8988T (cell line): Measurements from ENCODE around the gene NUDT2.
A peak's percentile ranks its signal among the peaks of the same experiment; 100 is the strongest.

Experiments
- DNase-seq: peaks from one replicate; pipeline ENCODE4 v3.0.0; 2011

The NUDT2 gene

DNA sequence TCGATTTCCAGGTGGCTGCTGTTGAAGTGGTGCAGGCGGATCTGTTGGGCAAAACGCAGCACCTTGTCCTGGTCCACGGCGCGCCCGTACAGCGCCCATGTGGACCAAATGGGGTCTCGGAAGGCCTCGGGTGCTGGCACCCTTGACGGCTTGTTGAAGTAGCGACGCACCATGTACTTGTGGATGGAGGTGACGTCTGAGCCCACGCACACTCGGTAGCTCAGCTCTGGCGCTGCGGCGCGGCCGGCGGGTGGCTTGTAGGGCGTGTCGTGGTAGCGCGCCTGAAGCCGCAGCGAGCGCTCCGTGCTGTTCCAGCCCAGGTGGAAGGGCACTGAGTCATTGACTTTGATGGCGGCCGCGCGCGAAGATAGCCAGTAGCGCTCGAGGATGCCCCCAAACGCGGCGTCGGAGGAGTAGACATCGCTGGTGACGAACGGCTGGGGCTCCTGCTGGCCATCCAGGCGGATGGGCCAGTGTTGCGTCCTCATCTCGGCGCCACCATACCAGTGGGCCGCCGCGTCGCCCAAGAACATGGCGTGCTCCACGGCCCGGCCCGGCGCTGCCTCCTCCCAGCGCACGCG lies 42.6 kb downstream of the NUDT2 start:
- no peak for DNase-seq

DNA sequence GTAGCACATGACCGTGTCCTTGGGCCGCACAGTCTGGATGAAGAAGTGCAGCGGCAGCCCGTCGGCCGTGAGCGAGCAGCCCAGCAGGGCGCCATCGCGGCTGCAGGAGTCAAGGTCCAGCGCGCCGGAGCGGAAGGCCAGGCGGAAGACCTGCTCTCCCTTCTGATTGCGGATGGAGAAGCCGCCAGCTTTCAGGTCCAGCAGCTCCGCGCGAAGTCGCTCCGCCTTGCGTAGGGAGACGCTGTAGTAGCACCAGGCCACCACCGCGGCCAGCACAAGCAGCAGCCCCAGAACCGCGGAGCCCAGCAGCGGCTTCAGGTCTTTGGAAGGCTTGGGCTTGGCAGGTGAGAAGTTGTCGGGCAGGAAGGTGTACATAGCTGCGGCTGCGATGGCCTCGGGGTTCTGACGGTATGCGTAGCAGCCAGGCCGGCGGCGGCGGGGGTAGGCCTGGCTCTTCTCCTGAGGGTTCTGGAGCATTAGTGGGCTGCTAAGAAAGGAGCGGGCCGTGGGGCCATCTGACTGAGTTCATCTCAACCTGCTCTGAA lies 43.2 kb downstream of the NUDT2 start:
- no peak for DNase-seq

DNA sequence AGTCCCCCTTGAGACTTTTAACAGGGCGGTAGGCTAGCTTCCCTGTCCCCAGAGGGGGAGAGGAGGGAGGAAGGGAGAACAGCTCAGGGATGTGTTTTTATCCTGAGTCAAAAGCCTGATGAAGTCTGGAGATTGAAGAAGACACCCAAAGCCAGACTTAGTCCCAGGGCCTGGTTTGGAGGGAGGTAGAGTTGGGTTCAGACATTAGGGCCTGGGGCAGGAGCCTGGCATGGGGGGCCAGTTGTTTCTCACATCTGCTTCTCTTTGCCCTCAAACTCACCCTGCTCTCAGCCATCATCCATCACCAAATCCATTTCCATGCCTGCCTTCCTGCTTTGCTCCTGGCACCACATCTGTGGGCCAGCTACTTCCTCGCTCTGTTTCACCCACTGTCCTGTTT lies 44.4 kb downstream of the NUDT2 start:
- DNase-seq, result no peak

DNA sequence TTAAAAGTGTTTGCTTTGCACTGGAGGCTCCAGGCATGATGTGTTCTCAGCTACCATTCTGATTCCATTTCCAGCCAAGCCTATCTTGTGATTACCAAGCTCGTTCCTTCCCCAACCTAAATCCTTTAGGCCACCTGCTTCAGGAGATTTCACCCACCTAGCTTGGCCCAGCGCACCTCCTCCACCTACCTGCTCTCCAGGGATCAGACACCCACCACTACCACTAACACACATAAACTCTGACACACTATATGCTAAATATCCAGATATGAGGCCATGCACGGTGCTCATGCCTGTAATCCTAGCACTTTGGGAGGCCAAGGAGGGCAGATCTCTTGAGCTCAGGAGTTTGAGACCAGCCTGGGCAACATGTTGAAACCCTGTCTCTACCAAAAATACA lies 45.0 kb downstream of the NUDT2 start:
- no peak for DNase-seq

DNA sequence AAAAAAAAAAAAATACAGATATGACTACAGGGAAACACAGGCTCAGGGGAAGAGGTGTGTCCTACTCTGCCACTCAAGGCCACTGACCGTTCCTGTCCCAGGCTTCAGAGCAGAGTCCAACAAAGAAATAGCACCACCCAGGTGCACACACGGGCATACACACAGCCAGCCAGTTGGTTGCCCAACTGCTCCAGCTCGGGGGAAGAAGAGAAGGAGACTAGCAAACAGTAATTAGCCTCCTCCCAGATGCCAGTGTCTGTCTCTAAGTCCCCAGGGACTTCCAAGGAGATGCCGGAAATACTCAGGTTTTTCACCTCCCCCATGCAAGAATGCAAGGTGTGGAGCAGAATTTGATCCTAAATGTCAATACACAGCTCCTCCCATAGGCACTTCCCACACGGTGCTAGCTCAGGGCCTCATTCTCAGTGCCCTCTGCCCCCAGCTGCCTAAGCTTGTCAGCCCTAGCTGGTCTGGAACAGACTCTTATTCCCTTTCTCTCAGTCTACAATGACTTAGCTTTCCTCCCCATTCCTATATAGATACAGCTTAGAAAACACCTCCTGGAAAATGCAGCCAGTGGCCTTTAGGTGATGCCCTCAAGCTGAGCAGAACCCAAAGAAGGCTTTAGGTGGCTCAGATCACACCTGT lies 45.7 kb downstream of the NUDT2 start:
- DNase-seq, result no peak

DNA sequence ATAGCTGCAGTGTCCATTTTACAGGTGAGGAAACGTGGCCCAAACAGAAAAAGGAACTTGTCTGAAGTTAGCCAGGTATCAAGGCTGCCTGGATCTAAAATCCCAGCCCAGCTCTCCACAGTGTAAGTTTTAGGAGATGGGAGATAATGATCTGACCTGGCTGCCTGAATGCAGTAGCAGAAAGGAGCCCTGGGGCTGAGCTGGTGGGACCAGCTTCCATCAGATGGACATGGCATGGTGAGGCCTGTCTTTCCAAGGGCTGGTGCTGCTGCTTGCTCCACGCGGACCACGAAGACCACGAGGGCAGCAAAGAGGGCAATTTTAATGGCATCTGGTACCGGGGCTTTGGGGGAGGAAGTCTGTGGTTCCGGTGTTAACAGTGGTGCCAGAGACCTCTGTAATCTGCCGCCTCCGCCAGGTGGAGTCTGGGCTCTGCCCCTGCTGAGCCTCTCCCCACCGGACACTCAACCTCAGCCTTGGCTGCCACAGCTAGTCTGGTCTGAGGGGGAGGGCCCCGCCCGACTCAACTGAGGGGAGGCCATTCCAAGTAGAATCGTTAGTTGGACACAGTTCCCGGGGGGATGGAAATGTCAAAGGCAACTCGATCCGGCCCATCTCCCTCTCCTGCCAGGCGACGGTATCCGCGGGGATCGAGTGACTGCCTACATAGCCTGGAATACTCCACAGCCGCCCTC lies 46.7 kb downstream of the NUDT2 start:
- peak; percentile 89 for DNase-seq

DNA sequence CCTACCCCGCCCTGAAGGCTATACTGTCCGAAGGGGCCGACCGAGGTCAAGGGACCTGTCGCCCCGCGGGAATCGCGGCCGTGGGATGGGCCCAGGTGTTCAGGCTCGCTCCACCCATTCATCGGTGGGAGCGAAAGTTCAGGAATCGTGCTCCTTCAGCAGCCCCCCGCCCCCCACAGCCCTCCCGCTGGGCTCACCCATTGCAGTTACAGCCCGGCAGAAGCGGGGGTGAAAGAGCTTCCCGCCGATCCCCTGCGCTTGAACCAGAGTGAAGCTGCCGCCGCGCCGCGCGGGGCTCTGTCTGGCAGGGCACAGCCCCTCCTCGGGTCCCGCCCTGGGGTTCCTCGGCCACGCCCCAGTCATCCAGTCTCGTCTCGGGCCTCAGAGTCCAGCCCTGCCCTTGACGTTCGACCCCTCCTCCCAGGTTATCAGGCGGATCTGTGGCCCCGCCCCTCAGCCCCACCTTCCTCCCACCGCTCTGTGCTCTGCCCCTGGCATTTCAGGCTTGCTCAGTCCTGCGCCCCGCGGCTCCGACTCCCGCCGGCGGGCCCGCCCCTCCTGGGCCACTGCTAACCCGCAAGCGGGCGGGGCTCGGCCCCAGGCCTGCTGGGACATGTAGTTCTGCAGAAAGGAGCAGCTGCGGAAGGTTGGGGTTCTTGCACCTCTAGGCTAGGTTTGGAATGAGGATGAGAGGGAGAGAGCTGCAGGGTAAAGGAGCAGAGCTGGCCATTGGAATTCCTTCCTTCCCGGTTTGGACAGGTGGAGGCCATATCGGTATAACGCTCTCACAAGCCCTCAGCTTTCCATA lies 47.4 kb downstream of the NUDT2 start, which contains the start of gene MYORG:
Gene MYORG, minus strand, starts transcription at position 303 of the 808 bp plus-strand sequence. CDS start 3,955 bp downstream, outside the sequence.
- DNase-seq, result peak; percentile 98

DNA sequence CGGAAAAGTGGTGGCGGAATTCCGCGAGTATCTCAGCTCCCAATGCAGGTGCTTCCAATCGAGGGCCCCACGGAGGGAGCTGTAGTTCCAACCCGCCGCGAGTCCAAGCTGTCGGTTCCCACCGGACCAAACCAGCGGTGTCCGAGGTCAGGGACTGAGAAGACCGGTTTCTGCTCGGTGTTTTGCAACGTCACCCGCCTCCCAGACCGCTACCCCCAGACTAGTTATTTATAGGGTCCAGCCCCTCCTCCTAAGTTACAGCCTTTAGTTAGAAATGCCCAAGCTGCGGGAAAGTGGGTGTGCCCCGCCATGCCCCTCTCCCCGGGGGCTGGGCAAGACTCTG lies 48.0 kb downstream of the NUDT2 start:
- DNase-seq, result no peak

DNA sequence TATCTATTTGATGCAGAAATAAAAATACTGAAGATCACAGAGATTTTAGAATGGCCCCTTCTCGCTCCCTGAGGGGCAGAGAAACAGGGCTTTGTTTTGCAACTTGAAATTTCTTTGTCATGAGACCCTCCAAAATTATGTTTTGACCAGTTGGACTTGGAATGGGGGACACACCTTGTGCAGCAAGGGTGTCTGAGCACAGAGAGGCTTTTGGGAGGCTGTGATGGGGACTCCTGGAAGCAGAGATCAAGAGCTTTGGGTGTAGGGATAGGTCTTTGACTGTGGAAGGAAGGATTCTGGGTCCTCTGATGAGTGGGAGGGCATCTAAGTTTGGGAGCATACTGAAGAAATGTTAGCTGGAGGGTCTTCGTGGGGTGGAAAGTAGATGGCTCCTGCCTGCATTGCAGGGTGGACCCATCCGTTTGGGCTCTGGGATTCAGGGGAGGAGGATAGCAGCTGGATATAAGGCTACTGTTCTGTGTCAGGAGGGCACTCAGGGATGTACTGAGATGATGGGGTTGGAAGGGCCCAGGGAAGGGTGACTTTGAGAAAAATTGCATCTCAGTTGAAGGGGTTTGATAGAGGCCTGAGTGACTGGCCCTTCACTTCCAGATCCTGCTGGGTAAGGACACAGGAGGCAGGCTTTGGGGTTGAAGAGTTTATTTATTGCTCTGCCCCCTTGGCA lies 49.1 kb downstream of the NUDT2 start:
- no peak for DNase-seq

DNA sequence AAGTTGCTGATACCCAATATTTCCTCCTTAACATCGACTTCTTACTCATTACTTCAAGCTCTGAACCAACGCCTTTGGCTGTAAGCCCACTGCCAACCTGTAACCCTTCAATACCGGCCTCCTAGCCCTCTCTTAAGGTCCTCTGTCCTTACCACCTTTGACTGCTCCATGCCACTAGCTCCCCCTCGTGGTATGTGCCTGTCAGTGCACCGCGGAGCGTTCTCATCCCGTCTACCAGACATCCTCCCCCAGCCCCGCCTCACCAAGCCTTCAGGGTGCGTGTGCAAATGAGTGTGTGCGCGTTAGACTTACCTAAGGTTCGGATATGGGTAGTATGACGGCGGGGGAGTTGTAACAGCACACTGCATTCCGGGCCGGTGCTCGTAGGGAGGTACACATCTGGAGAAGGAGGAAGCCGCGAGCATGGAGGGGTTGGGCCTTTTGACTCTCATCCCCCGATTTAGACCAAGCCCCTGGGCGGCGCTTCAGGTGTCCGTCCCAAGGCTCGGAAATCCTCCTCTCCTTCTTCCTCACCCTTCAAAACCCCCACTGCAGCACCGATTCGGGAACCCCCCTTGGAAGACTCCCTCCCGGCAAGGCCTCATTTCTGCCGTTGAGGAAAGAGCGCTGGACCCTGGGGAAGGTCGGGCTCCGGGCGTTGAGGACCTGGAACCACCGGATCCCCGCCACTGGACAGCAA lies 50.1 kb downstream of the NUDT2 start:
- peak; percentile 89 for DNase-seq

DNA sequence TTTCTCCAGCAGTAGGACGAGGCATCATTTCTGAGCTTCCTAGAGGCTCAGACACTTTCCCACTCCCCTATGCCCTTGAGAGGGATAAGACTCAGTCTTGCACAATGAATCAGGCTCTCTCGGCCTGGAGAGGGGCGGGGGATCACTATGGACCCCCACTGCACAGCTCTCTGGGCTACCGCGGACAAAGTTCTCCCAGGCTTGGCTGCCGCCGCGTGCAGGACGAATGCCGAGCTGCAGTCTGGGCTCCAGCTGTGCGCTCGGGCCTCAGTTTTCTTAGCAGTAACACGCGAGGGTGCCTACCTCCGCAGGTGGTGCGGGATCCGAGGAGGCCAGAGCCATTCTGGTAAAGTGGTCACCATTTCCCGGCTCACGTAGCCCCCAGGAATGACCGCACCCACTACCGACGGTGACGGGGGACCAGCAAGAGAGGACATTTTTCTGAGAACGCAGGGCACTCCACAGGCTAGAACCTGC lies 50.7 kb downstream of the NUDT2 start:
- DNase-seq, result no peak

DNA sequence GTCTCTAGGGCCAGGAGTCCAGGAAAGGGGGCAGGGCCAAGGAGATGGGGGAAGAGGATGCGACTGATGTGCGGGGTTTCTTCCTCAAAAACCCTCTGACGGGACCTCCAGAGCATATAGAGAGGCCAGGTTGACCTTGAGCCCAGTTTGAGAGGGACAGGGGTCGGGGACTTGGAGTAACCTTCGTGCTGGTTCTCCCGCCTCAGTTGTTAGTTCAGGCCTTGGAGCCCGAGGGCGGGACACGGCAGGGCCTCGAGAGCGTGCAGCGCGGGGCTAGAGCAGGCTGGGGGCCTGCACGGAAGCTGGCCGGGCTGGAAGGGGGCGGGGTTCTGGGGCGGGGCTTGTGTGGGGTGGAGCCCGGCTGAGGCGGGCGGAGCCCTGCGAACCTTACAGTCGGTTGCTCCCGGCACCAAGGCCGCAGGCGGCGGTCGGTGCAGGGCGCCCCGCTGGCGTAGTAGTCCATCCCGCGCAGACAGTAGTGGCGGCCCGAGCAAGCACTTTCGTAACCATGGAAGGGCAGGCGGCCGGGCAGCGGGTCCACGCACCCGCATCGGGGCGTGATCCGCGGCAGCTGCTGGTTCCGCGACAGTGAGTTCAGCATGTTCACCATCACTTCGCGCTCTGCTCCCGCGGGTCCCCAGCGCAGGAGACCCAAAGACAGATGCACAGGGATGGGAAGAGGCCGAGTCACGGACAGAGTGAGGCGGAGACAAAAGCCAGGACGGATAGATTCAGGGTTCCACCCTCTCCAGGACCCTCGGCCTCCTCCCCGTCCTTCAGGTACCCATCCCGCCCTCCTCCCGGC lies 51.3 kb downstream of the NUDT2 start:
- peak; percentile 95 for DNase-seq

DNA sequence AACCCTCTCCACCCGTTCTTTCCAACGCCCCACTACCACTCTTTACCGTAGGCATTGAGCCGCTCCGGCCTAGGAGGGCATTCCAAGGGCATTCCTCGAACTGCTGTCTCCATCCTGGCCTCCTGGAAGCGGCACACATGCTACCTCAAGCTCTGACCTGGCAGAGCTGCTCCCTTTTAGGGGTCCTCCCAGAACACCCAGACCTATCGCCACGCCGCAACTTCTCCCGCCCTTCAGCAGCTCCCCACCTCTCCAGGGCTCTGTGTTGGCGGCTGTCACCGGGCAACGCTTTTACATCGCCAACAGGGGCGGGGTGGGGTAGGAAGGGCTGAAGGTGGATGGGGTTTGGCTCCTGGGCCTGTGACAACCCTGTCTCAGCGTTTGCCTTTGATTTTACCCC lies 52.0 kb downstream of the NUDT2 start:
- DNase-seq, result no peak

DNA sequence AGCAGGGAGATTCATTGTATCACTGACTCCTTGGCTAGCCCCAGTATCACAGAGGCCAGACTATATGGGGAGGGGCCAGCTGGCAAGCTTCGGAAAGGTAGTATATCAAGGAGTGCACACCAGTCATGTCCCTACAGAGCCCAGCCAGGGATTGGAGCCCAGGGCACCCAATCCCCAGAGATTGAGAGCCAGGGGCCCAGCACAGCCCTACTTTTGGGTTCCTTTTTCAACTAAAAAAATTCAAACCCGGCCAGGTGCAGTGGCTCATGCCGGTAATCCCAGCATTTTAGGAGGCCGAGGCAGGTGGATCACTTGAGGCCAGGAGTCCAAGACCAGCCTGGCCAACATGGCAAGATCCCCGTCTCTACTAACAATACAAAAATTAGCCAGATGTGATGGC lies 52.7 kb downstream of the NUDT2 start:
- DNase-seq, result no peak

DNA sequence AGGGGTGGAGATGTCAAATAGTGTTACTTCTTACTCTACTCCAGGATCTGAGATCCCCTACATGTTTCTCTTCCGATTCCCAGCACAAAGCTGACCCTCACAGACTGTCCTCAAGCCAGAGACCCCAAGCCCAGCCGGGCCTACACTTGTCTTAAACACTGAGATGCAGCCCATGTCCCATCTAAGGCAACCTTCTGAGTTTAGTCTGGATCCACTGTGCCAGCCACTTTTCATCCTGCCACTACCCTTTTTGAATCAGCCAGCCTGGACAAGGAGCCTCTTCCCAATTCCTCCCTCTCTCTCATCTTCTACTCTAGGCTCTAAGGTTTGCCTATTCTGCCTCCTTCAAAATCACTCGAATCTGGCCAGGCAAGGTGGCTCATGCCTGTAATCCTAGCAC lies 53.5 kb downstream of the NUDT2 start:
- DNase-seq, result no peak

DNA sequence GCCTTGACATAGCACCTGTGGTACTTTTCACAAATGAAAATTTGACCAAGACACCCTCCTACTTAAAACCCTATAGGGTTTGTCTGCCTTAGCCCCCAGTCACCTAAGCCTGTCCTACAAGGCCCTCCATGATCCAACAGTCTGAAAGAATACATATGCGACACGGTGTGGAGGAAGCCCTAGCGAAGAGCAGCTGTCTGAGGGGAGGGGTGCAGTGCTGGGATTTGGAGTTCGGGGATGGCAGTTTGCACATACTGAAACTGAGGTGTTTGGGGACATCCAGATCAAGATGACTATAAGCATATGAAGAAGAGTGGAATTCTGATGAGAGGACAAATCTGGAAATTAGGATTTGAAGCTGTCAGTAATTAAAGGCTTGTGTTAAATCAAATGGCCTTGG lies 54.5 kb downstream of the NUDT2 start:
- no peak for DNase-seq

DNA sequence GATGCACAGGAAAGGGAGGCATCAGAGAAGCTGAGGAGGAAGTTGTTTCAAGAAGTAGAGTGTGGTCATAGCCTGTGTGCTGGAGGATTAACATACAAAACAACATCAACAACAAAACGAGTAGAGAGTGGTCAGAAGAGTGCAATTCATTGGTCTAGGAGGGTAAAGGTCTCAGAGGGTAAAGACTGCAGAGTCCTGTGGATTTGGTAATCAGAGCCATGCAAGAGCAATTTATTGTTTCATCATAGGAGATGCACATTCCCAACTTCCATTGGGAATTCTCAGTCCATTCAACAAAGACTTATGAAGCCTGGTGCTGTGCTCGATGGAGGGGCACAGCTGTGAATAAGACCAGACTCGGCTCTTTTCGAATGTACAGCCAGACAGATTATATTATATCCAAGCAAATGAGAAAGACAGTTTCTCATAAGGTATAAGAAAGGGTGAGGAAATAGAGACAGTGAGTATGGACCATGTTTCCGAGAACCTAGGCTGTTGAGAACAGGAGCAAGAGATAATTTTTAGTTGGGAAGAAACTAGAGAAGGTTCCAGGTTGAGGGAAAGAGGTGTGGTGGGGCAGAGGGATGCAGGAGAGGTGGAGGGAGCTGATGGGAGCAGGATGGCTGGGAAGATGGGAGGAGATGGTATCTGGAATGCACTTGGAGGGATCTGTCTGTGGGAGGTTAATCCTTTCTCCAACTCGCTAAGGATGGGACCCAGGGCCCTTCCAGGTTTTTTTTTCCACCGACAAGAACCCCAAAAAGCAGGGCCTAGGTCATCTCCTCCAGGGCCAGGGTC lies 55.2 kb downstream of the NUDT2 start:
- DNase-seq, result no peak

DNA sequence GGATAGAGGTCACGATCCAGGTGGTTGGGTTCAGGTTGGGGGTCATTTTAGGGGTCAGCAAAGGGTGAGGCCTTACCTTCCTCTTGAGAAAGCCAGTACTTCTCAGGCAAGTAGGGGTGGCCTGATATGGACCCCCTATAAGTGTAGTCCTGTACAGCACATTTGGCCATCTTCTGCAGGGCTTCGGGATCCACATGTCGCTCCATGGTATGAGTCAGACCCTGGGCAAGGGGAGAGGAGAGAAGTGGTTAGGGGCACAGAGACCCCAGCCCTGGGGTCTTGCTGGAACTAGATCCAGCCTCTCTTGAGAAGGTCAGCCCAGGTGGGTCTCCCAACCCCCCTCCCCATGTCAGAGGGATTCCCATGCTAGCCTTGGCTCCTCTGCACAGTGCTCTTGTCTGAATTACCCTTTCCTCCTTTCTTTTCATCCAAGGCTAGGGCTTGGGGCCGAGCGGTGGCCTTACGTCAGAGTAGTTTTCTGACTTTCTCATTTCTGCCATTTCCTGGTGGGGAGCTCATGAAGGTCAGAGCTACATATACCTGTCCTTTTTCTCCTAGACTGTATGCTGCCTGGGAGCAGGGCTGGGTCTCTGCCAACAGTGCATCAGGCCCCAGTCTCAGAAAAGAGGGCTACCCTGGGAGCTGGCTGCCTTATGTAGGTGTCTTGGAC lies 56.3 kb downstream of the NUDT2 start:
- no peak for DNase-seq

DNA sequence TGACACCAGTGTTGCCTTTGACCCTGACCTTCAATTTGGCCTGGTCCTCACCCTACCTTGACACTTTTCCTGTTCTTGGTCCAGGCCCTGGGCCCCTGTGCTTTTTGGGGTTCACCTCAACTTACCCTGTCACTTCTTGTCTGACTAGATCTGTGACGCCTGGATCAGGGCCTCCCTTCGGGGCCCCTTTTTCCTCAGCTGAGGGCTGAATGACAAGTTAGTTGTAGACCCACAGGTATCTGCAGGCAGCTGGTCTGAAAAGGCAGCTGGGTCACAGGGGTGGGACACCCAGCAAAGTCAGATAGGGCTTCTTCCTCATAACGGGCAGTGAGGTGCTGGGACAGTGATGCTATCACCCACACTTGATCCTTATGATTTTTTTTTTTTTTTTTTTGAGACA lies 57.3 kb downstream of the NUDT2 start:
- DNase-seq, result no peak

DNA sequence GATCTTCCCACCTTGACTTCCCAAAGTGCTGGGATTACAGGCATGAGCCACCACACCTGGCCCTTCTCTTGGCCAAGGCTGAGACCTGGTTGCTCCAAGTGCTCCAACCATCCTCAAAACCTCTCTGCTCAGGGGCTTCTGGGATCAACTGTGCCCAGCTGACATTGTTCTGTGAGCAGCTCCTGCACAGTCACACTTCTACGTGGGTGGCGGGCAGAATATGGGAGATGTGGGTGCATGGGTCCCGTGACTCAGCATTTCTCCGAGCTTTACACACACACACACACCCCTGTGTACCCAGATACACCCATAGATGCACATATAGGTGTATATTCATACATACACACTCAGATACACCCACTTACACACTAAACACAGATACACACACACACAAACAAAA lies 57.9 kb downstream of the NUDT2 start:
- DNase-seq, result no peak
